ENCODE measurements around the gene MICAL2. TPM values are rescaled to one million over a fixed set of nuclear protein-coding genes. Genes with fewer than 3 reads are reported as not detected.

MICAL2 gene
- total RNA-seq, 1 donor from 2014 or later, result 4.4 TPM

DNA sequence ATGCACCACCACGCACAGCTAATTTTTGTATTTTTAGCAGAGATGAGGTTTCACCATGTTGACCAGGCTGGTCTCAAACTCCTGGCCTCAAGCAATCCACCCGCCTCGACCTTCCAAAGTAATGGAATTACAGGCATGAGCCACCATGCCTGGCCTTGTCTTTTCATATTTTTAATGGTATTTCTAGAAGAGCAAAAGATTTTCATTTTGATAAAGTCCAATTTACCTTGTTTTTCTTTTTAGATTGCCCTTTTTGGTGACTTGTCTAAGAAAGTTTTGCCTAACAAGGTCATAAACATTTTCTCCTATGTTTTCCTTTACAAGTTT lies 45.5 kb upstream of the MICAL2 start:
- Mint-ChIP-seq H3K36me3 (ENCODE audit: unreplicated experiment) (no peaks in the 10 kb centered on the region), H3K27me3 (ENCODE audit: unreplicated experiment) (no peaks in the 10 kb centered on the region), H3K9me3 (ENCODE audit: unreplicated experiment) (peaks cover 1% of the 10 kb centered on the region), H3K4me1 (ENCODE audit: low read depth, unreplicated experiment) (no peaks in the 10 kb centered on the region), H3K4me3 (ENCODE audit: unreplicated experiment) (no peak overlapping the region), H3K27ac (ENCODE audit: unreplicated experiment) (no peak overlapping the region)
- TF ChIP-seq, protein P1, sequence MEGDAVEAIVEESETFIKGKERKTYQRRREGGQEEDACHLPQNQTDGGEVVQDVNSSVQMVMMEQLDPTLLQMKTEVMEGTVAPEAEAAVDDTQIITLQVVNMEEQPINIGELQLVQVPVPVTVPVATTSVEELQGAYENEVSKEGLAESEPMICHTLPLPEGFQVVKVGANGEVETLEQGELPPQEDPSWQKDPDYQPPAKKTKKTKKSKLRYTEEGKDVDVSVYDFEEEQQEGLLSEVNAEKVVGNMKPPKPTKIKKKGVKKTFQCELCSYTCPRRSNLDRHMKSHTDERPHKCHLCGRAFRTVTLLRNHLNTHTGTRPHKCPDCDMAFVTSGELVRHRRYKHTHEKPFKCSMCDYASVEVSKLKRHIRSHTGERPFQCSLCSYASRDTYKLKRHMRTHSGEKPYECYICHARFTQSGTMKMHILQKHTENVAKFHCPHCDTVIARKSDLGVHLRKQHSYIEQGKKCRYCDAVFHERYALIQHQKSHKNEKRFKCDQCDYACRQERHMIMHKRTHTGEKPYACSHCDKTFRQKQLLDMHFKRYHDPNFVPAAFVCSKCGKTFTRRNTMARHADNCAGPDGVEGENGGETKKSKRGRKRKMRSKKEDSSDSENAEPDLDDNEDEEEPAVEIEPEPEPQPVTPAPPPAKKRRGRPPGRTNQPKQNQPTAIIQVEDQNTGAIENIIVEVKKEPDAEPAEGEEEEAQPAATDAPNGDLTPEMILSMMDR (IDR thresholded peaks at IDR 0.05; ENCODE audit: partially characterized antibody, unreplicated experiment), result no peak
- DNase-seq, result no peak

GRCh38 chr11:12066056-12066798 lies 44.2 kb upstream of the MICAL2 start:
- no peaks in the 10 kb centered on the region for H3K27me3 Mint-ChIP-seq (ENCODE audit: unreplicated experiment)
- no peak overlapping the region for H3K4me3 Mint-ChIP-seq (ENCODE audit: unreplicated experiment)
- TF ChIP-seq, protein P1 (IDR thresholded peaks at IDR 0.05; ENCODE audit: partially characterized antibody, unreplicated experiment), result no peak
- peaks cover 1% of the 10 kb centered on the region for H3K9me3 Mint-ChIP-seq (ENCODE audit: unreplicated experiment)
- H3K27ac Mint-ChIP-seq (ENCODE audit: unreplicated experiment), result no peak overlapping the region
- no peaks in the 10 kb centered on the region for H3K36me3 Mint-ChIP-seq (ENCODE audit: unreplicated experiment)
- no peaks in the 10 kb centered on the region for H3K4me1 Mint-ChIP-seq (ENCODE audit: low read depth, unreplicated experiment)
- no peak for DNase-seq

GRCh38 chr11:12066799-12067508 lies 43.4 kb upstream of the MICAL2 start:
- DNase-seq, result no peak
- Mint-ChIP-seq H3K27ac (ENCODE audit: unreplicated experiment) (no peak overlapping the region), H3K9me3 (ENCODE audit: unreplicated experiment) (peaks cover 1% of the 10 kb centered on the region), H3K4me1 (ENCODE audit: low read depth, unreplicated experiment) (no peaks in the 10 kb centered on the region), H3K27me3 (ENCODE audit: unreplicated experiment) (no peaks in the 10 kb centered on the region), H3K36me3 (ENCODE audit: unreplicated experiment) (no peaks in the 10 kb centered on the region), H3K4me3 (ENCODE audit: unreplicated experiment) (no peak overlapping the region)
- TF ChIP-seq, protein P1 (IDR thresholded peaks at IDR 0.05; ENCODE audit: partially characterized antibody, unreplicated experiment), result no peak

DNA sequence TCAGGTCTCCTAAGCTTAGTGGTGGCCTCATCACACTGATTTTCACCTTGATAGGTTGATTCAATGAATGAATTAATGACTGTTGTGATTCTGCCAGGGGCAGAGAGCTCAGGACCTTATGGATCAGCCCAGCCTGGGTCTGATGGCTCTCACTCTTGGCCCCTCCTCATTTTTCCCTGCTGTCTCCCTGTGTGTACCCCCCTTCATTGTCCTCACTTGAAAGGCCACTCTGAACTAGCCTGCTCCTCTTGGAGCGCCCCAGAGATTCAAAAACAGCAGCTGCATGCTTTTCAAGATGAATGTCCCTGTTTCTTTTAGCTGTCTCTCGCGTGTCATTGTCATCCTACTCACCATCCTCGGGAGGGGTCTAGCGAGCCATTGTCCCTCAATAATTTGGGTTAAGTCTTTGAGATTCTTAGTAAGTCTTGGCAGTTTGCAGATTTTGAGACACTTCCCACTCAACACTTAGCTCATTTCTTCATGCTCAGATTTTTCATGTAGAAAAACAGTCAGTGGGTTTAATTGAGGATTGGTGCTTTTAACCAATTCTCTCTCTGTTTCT lies 42.5 kb upstream of the MICAL2 start:
- Mint-ChIP-seq H3K9me3 (ENCODE audit: unreplicated experiment) (peaks cover 1% of the 10 kb centered on the region), H3K4me3 (ENCODE audit: unreplicated experiment) (no peak overlapping the region), H3K27ac (ENCODE audit: unreplicated experiment) (no peak overlapping the region), H3K4me1 (ENCODE audit: low read depth, unreplicated experiment) (no peaks in the 10 kb centered on the region), H3K27me3 (ENCODE audit: unreplicated experiment) (no peaks in the 10 kb centered on the region), H3K36me3 (ENCODE audit: unreplicated experiment) (no peaks in the 10 kb centered on the region)
- TF ChIP-seq, protein P1 (IDR thresholded peaks at IDR 0.05; ENCODE audit: partially characterized antibody, unreplicated experiment), result no peak
- DNase-seq, result no peak

All from glutamatergic neuron (in vitro differentiated cells).